Neural cell (in vitro differentiated cells): Measurements from ENCODE around the gene MLH1. TPM values are rescaled to one million over a fixed set of nuclear protein-coding genes. Genes with fewer than 3 reads are reported as not detected.

ENCODE experiments used
- H2AFZ ChIP-seq: fragments of 200-600, 300-800 bp; sonication (generic), shearing (Covaris generic); 2 replicates; pipeline ENCODE4 v1.6.0; 2014; ENCODE audit warnings: low read depth, mild to moderate bottlenecking, antibody characterized with exemption, low read length, moderate library complexity
- H3F3A ChIP-seq: fragments of 200-600 bp; shearing (Covaris generic); 2 replicates; pipeline ENCODE4 v1.6.1; 2016; ENCODE audit warnings: mild to moderate bottlenecking, moderate library complexity, mixed read lengths, antibody characterized with exemption, low read length; ENCODE audit not compliant: insufficient read depth, poor library complexity, severe bottlenecking
- H3K27ac ChIP-seq: fragments of 200-600, 300-800 bp; sonication (generic), shearing (Covaris generic); 2 replicates; pipeline ENCODE4 v1.5.1; 2014; ENCODE audit warnings: mild to moderate bottlenecking, low read length, moderate library complexity
- H3K27me3 ChIP-seq: fragments of 300-800, 200-600 bp; sonication (generic), shearing (Covaris generic); 2 replicates; pipeline ENCODE4 v1.6.0; 2014; ENCODE audit warnings: mild to moderate bottlenecking, low read depth, low read length, moderate library complexity; ENCODE audit not compliant: insufficient read depth
- H3K36me3 ChIP-seq: fragments of 300-800, 200-600 bp; sonication (generic), shearing (Covaris generic); 2 replicates; pipeline ENCODE4 v1.5.1; 2014; ENCODE audit warnings: mild to moderate bottlenecking, antibody characterized with exemption, low read length, moderate library complexity; ENCODE audit not compliant: insufficient read depth
- H3K4me2 ChIP-seq: fragments of 300-800, 200-600 bp; sonication (generic), shearing (Covaris generic); 2 replicates; pipeline ENCODE4 v1.6.0; 2014; ENCODE audit warnings: mild to moderate bottlenecking, low read length
- H3K4me3 ChIP-seq: fragments of 300-800, 200-600 bp; sonication (generic), shearing (Covaris generic); 2 replicates; pipeline ENCODE4 v1.5.1; 2014; ENCODE audit warnings: mild to moderate bottlenecking, low read length, moderate library complexity
- H3K79me2 ChIP-seq: fragments of 200-600 bp; shearing (Covaris generic); replicated peaks from 2 replicates; pipeline ENCODE4 v1.6.0; 2014; ENCODE audit warnings: mild to moderate bottlenecking, low read length, moderate library complexity; ENCODE audit not compliant: insufficient read depth
- H3K9ac ChIP-seq: fragments of 300-800, 200-600 bp; sonication (generic), shearing (Covaris generic); 2 replicates; pipeline ENCODE4 v1.6.1; 2016; ENCODE audit warnings: mild to moderate bottlenecking, low read length, mixed read lengths
- H3K9me2 ChIP-seq: fragments of 200-600 bp; shearing (Covaris generic); 2 replicates; pipeline ENCODE4 v1.6.1; 2016; ENCODE audit warnings: mild to moderate bottlenecking, low read length, mixed read lengths; ENCODE audit not compliant: insufficient read depth
- H3K9me3 ChIP-seq: fragments of 200-600, 300-800 bp; sonication (generic), shearing (Covaris generic); 2 replicates; pipeline ENCODE4 v1.6.1; 2016; ENCODE audit warnings: mild to moderate bottlenecking, mixed run types, low read length, moderate library complexity, mixed read lengths
- H4K20me1 ChIP-seq: fragments of 200-600 bp; shearing (Covaris generic); 2 replicates; pipeline ENCODE4 v1.6.1; 2016; ENCODE audit warnings: mild to moderate bottlenecking, mixed run types; ENCODE audit not compliant: insufficient read depth
- EP300 ChIP-seq: fragments of 450-650 bp; conservative IDR thresholded peaks from 2 replicates; pipeline ENCODE4 v1.6.1; 2014; ENCODE audit warnings: antibody characterized with exemption, mild to moderate bottlenecking, moderate library complexity; ENCODE audit not compliant: poor library complexity, severe bottlenecking
- EZH2 ChIP-seq: fragments of 200-600, 300-800 bp; shearing (Covaris generic), sonication (generic); IDR thresholded peaks from 2 replicates; pipeline ENCODE4 v1.6.1; 2014; ENCODE audit warnings: antibody characterized with exemption, low read length, borderline replicate concordance, mild to moderate bottlenecking; ENCODE audit not compliant: insufficient read depth, poor library complexity, severe bottlenecking
- MXI1 ChIP-seq: fragments of 450-650 bp; conservative IDR thresholded peaks from 2 replicates; pipeline ENCODE4 v1.6.1; 2014; ENCODE audit warnings: antibody characterized with exemption, mild to moderate bottlenecking; ENCODE audit not compliant: poor library complexity, severe bottlenecking
- POLR2AphosphoS5 ChIP-seq: IDR thresholded peaks from 2 replicates; pipeline ENCODE4 v1.6.1; 2012
- RAD21 ChIP-seq: fragments of 450-650 bp; conservative IDR thresholded peaks from 2 replicates; pipeline ENCODE4 v1.6.1; 2014; ENCODE audit warnings: antibody characterized with exemption, mild to moderate bottlenecking, moderate library complexity
- SMC3 ChIP-seq: fragments of 450-650 bp; conservative IDR thresholded peaks from 2 replicates; pipeline ENCODE4 v1.6.1; 2014; ENCODE audit warnings: antibody characterized with exemption, mild to moderate bottlenecking, moderate library complexity; ENCODE audit not compliant: poor library complexity
- TAF1 ChIP-seq: IDR thresholded peaks from 2 replicates; pipeline ENCODE4 v1.6.1; 2012; ENCODE audit warnings: low read depth
- polyA plus RNA-seq: library from polyadenylated mRNA; depleted of rRNA; stranded (reverse); fragments of >200 nt; gene quantifications from 2 replicates; pipeline ENCODE4 v1.2.3, GENCODE V29; 2014
- TF ChIP-seq, protein P1 (sequence below): IDR thresholded peaks from 2 replicates; pipeline ENCODE4 v1.6.1; 2012; ENCODE audit warnings: borderline replicate concordance
- TF ChIP-seq, protein P2 (sequence below): fragments of 450-650 bp; IDR thresholded peaks from 2 replicates; pipeline ENCODE4 v1.5.1; 2014; ENCODE audit warnings: antibody characterized with exemption, mild to moderate bottlenecking, moderate library complexity; ENCODE audit not compliant: poor library complexity, severe bottlenecking

The MLH1 gene
- polyA plus RNA-seq, 1 donor from 2014 or later: 73.7 TPM

DNA sequence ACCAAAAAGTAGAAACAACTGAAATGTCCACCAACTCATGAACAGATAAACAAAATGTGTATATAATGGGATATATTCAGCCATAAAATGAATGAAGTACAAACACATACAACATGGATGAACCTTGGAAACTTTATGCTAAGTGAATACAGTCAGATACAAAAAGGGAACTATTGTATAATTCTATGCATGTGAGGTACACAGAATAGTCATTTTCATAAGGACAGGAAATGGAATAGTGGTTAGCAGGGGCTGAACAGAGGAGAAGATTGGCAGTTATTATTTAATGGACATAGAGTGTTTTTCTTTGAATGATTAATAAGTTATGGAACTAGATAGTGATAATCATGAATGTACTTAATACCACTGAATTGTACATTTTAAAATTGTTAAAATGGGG is 28.5 kb upstream of the MLH1 start:
- Histone ChIP-seq H3F3A (no peaks in the 10 kb centered on the region), H3K9me3 (no peaks in the 10 kb centered on the region), H3K27ac (no peak overlapping the region), H3K79me2 (no peaks in the 10 kb centered on the region), H3K4me2 (no peak overlapping the region), H3K36me3 (no peaks in the 10 kb centered on the region), H3K4me3 (no peak overlapping the region), H3K9me2 (no peaks in the 10 kb centered on the region), H3K9ac (no peak overlapping the region), H2AFZ (no peak overlapping the region), H4K20me1 (no peaks in the 10 kb centered on the region), H3K27me3 (no peaks in the 10 kb centered on the region)
- no peak for TF ChIP-seq POLR2AphosphoS5
- no peak for TF ChIP-seq MXI1
- TF ChIP-seq, protein P1, sequence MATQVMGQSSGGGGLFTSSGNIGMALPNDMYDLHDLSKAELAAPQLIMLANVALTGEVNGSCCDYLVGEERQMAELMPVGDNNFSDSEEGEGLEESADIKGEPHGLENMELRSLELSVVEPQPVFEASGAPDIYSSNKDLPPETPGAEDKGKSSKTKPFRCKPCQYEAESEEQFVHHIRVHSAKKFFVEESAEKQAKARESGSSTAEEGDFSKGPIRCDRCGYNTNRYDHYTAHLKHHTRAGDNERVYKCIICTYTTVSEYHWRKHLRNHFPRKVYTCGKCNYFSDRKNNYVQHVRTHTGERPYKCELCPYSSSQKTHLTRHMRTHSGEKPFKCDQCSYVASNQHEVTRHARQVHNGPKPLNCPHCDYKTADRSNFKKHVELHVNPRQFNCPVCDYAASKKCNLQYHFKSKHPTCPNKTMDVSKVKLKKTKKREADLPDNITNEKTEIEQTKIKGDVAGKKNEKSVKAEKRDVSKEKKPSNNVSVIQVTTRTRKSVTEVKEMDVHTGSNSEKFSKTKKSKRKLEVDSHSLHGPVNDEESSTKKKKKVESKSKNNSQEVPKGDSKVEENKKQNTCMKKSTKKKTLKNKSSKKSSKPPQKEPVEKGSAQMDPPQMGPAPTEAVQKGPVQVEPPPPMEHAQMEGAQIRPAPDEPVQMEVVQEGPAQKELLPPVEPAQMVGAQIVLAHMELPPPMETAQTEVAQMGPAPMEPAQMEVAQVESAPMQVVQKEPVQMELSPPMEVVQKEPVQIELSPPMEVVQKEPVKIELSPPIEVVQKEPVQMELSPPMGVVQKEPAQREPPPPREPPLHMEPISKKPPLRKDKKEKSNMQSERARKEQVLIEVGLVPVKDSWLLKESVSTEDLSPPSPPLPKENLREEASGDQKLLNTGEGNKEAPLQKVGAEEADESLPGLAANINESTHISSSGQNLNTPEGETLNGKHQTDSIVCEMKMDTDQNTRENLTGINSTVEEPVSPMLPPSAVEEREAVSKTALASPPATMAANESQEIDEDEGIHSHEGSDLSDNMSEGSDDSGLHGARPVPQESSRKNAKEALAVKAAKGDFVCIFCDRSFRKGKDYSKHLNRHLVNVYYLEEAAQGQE: no peak

DNA sequence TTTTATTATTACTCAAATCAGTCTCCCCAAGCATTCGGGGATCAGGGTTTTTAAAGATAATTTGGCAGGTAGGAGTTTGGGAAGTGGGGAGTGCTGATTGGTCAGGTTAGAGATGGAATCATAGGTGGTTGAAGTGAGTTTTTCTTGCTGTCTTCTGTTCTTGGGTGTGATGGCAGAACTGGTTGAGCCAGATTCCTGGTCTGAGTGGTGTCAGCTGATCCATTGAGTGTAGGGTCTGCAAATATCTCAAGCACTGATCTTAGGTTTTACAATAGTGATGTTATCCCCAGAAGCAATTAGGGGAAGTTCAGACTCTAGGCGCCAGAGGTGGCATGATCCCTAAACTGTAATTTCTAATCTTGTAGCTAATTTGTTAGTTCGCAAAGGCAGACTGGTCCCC is 27.9 kb upstream of the MLH1 start:
- H3K4me2 ChIP-seq: no peak overlapping the region
- H3F3A ChIP-seq: no peaks in the 10 kb centered on the region
- H3K27ac ChIP-seq: no peak overlapping the region
- H3K79me2 ChIP-seq: no peaks in the 10 kb centered on the region
- no peaks in the 10 kb centered on the region for H3K9me3 ChIP-seq
- TF ChIP-seq TAF1 (no peak), EP300 (no peak), MXI1 (no peak), RAD21 (no peak), POLR2AphosphoS5 (no peak), SMC3 (no peak), EZH2 (no peak)
- TF ChIP-seq, protein P1: no peak
- TF ChIP-seq, protein P2, sequence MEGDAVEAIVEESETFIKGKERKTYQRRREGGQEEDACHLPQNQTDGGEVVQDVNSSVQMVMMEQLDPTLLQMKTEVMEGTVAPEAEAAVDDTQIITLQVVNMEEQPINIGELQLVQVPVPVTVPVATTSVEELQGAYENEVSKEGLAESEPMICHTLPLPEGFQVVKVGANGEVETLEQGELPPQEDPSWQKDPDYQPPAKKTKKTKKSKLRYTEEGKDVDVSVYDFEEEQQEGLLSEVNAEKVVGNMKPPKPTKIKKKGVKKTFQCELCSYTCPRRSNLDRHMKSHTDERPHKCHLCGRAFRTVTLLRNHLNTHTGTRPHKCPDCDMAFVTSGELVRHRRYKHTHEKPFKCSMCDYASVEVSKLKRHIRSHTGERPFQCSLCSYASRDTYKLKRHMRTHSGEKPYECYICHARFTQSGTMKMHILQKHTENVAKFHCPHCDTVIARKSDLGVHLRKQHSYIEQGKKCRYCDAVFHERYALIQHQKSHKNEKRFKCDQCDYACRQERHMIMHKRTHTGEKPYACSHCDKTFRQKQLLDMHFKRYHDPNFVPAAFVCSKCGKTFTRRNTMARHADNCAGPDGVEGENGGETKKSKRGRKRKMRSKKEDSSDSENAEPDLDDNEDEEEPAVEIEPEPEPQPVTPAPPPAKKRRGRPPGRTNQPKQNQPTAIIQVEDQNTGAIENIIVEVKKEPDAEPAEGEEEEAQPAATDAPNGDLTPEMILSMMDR: no peak
- H2AFZ ChIP-seq: no peak overlapping the region
- H3K9ac ChIP-seq: no peak overlapping the region
- no peaks in the 10 kb centered on the region for H3K36me3 ChIP-seq
- no peaks in the 10 kb centered on the region for H4K20me1 ChIP-seq
- no peaks in the 10 kb centered on the region for H3K9me2 ChIP-seq
- H3K4me3 ChIP-seq: no peak overlapping the region
- no peaks in the 10 kb centered on the region for H3K27me3 ChIP-seq
